Stomach (tissue), 9 donors: ENCODE results near the gene BCL3. TPM values are rescaled to one million over a fixed set of nuclear protein-coding genes. Genes with fewer than 3 reads are reported as not detected.
A peak's percentile ranks its signal among the peaks of the same experiment; 100 is the strongest.
"Not testable (repeated sequence)": the region's sequence is repeated elsewhere in the genome, so short reads cannot be mapped to it uniquely, and the experiment has no call there.

Experiments
- DNase-seq, 2 donors: peaks; one replicate each; pipeline versions ENCODE4 v3.0.0 to v3.0.0-alpha.2; 2013 to 2019
- H3K27ac ChIP-seq, 5 donors: fragments of 200-600 bp in 4 of 5; sonication (generic) in 4 of 5; one replicate each; pipeline ENCODE4 v1.5.1; 2013 to 2019; ENCODE audit warnings: mild to moderate bottlenecking in 1 of 5, moderate library complexity in 1 of 5
- H3K27me3 ChIP-seq, 3 donors: fragments of 200-600 bp; sonication (generic); one replicate each; pipeline ENCODE4 v1.5.1; 2017 to 2019; ENCODE audit warnings: mixed run types in 1 of 3
- H3K36me3 ChIP-seq, 4 donors: fragments of 200-600 bp; sonication (generic); 1 replicate in 3 of 4; 2 replicates in 1 of 4; pipeline ENCODE4 v1.5.1; 2016 to 2019
- H3K4me1 ChIP-seq, 4 donors: fragments of 200-600 bp; sonication (generic); one replicate each; pipeline ENCODE4 v1.5.1; 2016 to 2019
- H3K4me3 ChIP-seq, 4 donors: fragments of 200-600 bp; sonication (generic) in 3 of 4; one replicate each; pipeline ENCODE4 v1.5.1; 2016 to 2019; ENCODE audit warnings: mild to moderate bottlenecking in 1 of 4
- H3K9me3 ChIP-seq, 4 donors: fragments of 200-600 bp; sonication (generic); one replicate each; pipeline ENCODE4 v1.5.1; 2016 to 2019
- EP300 ChIP-seq: sonication (generic); formaldehyde crosslinking; IDR thresholded peaks from one replicate; pipeline ENCODE4 v1.6.1; 2017; ENCODE audit warnings: antibody characterized with exemption
- POLR2A ChIP-seq, 4 donors: fragments of 450-650 bp; IDR thresholded peaks; one replicate each; pipeline ENCODE4 v1.6.1; 2016; ENCODE audit warnings: antibody characterized with exemption in 4 of 4, control low read depth in 2 of 4, mild to moderate bottlenecking in 1 of 4, moderate library complexity in 1 of 4
- POLR2AphosphoS5 ChIP-seq, 3 donors: sonication (generic); formaldehyde crosslinking; IDR thresholded peaks; one replicate each; pipeline ENCODE4 v1.6.1; 2016; ENCODE audit warnings: antibody characterized with exemption in 3 of 3
- WGBS, 5 donors: extraction: QIAGEN DNeasy Blood & Tissue Kit in 3 of 5; methylation state at CpG; one replicate each; pipeline versions ENCODE4 v1.1.5 to v1.1.7; 2013 to 2018; 5-methylcytosine and 5-hydroxymethylcytosine counted together
- intact Hi-C: fragments of 100-400 bp; cut with DNase I; formaldehyde crosslinking; loops from one replicate; pipeline ENCODE4 v1.15.1; 2023; ENCODE audit warnings: low total_unique reads
- polyA plus RNA-seq, 3 donors: library from polyadenylated mRNA; stranded (reverse); fragments of 200-250 nt; gene quantifications; one replicate each; pipeline ENCODE4 v1.2.3, GENCODE V29; 2013
- total RNA-seq, 5 donors: library from RNA; depleted of rRNA; stranded (reverse); fragments of >200 nt; gene quantifications; one replicate each; pipeline versions ENCODE4 v1.1.0 to v1.2.3, GENCODE V29; 2014 to 2016
- TF ChIP-seq, protein P1 (sequence below), 7 experiments: fragments of 450-650 bp in 4 of 7; fragments of 200-600 bp in 3 of 7; sonication (generic) in 3 of 7; IDR thresholded peaks; one replicate each; pipeline ENCODE4 v1.5.1; 2016 to 2019; ENCODE audit warnings: antibody characterized with exemption in 7 of 7, control low read depth in 2 of 7, mild to moderate bottlenecking in 1 of 7
- donor health status: healthy with polysubstance abuse.
- donor health status: Bipolar disorder and iron deficiency.
- donor health status: healthy.

Gene BCL3
- total and polyA plus RNA-seq, 8 donors, result 4.4 to 322 (median 79.8) TPM

DNA sequence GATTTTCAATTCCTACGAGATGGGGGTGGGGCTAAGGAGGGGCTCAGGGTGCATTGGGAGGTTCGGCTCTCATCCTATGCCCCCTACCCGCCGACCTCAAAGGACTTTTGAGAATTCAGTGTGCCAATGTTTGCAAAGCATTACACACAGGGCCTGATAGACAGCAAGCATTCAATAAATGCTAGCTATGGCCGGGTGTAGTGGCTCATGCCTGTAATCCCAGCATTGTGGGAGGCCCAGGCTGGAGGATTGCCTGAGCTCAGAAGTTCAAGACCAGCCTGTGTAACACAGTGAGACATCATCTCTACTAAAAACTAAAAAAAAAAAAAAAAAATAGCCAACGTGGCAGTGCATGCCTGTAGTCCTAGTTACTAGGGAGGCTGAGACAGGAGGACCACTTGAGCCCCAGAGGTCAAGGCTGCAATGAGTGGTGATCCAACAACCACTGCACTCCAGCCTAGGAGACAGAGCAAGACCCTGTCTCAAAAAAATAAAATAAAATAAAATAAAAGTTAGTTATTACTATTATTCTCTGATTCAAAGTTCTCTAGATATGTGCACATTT lies 27.2 kb downstream of the BCL3 start:
- no peak for DNase-seq
- WGBS, 5 donors, result 50 to 68% (median 60%) methylated on average over 6 of the region's 6 CpGs
- Histone ChIP-seq H3K4me1 (peaks cover 7 to 38% (median 21%) of the 10 kb centered on the region in 4 donors), H3K4me3 (no peak overlapping the region), H3K27ac (peak overlapping the region in 4 of 5 donors; percentile 26 to 90 (median 75)), H3K9me3 (no peaks in the 10 kb centered on the region), H3K27me3 (peaks cover 0 to 20% (median 3%) of the 10 kb centered on the region in 3 donors), H3K36me3 (peaks cover 0 to under 1% (median 0%) of the 10 kb centered on the region in 4 donors)
- intact Hi-C loops, result no loop called here
- TF ChIP-seq POLR2AphosphoS5 (IDR thresholded peaks at IDR 0.05) (no peak), POLR2A (IDR thresholded peaks at IDR 0.05) (no peak), EP300 (no peak)
- TF ChIP-seq, protein P1, sequence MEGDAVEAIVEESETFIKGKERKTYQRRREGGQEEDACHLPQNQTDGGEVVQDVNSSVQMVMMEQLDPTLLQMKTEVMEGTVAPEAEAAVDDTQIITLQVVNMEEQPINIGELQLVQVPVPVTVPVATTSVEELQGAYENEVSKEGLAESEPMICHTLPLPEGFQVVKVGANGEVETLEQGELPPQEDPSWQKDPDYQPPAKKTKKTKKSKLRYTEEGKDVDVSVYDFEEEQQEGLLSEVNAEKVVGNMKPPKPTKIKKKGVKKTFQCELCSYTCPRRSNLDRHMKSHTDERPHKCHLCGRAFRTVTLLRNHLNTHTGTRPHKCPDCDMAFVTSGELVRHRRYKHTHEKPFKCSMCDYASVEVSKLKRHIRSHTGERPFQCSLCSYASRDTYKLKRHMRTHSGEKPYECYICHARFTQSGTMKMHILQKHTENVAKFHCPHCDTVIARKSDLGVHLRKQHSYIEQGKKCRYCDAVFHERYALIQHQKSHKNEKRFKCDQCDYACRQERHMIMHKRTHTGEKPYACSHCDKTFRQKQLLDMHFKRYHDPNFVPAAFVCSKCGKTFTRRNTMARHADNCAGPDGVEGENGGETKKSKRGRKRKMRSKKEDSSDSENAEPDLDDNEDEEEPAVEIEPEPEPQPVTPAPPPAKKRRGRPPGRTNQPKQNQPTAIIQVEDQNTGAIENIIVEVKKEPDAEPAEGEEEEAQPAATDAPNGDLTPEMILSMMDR (IDR thresholded peaks at IDR 0.05), result no peak

- peaks cover 7 to 39% (median 19%) of the 10 kb centered on the region in 4 donors for H3K4me1 ChIP-seq
- peaks cover 0 to 20% (median 3%) of the 10 kb centered on the region in 3 donors for H3K27me3 ChIP-seq
- H3K27ac ChIP-seq, result peak overlapping the region; percentile 35 to 90 (median 75)
- H3K36me3 ChIP-seq, result peaks cover 0 to 6% (median 0%) of the 10 kb centered on the region in 4 donors
- H3K4me3 ChIP-seq, result no peak overlapping the region
- no peaks in the 10 kb centered on the region for H3K9me3 ChIP-seq
- peak; percentile 89 to 95 for DNase-seq
- WGBS, 5 donors, result 44 to 62% (median 49%) methylated on average over 23 of the region's 23 CpGs
- TF ChIP-seq POLR2A (IDR thresholded peaks at IDR 0.05) (no peak), EP300 (no peak), POLR2AphosphoS5 (IDR thresholded peaks at IDR 0.05) (peak in 2 of 3 donors; percentile 19 to 56)
- TF ChIP-seq, protein P1 (IDR thresholded peaks at IDR 0.05), result no peak
- intact Hi-C loops, result no loop called here
These were observed 28.0 kb downstream of the BCL3 start for GRCh38 chr19:44776402-44777096.

GRCh38 chr19:44777715-44778347 lies 29.3 kb downstream of the BCL3 start, which contains the start of gene CBLC:
CBLC (plus strand) TSS chr19:44777890; CDS start chr19:44777932, 42 bp downstream.
- intact Hi-C loops, result no loop called here
- peak within 1 kb of the TSS; percentile 42 to 54 (median 49) for H3K4me3 ChIP-seq
- peak within 1 kb of the TSS; percentile 67 to 90 (median 75) for H3K27ac ChIP-seq
- peaks cover 0 to 20% (median 3%) of the 10 kb centered on the region in 3 donors for H3K27me3 ChIP-seq
- TF ChIP-seq, protein P1 (IDR thresholded peaks at IDR 0.05), result peak in 1 of 7 experiments; percentile 16
- TF ChIP-seq EP300 (no peak), POLR2A (IDR thresholded peaks at IDR 0.05) (peak in 1 of 4 donors; percentile 28), POLR2AphosphoS5 (IDR thresholded peaks at IDR 0.05) (peak in 2 of 3 donors; percentile 52 to 64)
- peaks cover 0 to 6% (median 0%) of the 10 kb centered on the region in 4 donors for H3K36me3 ChIP-seq
- H3K4me1 ChIP-seq, result peaks cover 7 to 39% (median 19%) of the 10 kb centered on the region in 4 donors
- DNase-seq, result peak; percentile 86 to 94
- no peaks in the 10 kb centered on the region for H3K9me3 ChIP-seq
- 5 to 18% (median 9%) methylated on average over 32 to 47 of the region's 47 CpGs for WGBS, 5 donors

DNA sequence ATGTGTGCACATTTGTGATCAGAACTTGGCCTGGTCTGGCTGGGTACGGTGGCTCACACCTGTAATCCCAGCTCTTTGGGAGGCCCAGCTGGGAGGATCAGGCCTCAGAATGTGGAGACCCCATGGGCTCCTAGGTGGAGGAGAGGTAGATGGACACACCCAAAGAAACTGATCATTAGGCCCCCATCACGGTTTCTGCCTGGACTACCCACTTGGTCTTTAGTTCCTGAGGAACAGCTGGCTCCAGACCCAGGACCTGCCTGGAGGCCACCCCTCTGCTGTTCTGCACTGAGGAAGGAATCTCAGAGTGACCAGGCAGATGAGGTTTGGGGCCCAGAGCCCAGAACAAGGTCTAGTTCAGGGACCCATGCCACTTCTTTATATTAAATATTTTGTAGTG lies 30.6 kb downstream of the BCL3 start:
- Histone ChIP-seq H3K4me3 (peak overlapping the region in 1 of 4 donors; percentile 7), H3K9me3 (no peaks in the 10 kb centered on the region), H3K27ac (peak overlapping the region in 1 of 5 donors; percentile 90), H3K36me3 (peaks cover 0 to 6% (median 0%) of the 10 kb centered on the region in 4 donors), H3K27me3 (peaks cover 0 to 20% (median 3%) of the 10 kb centered on the region in 3 donors), H3K4me1 (peaks cover 7 to 43% (median 23%) of the 10 kb centered on the region in 4 donors)
- intact Hi-C loops, result no loop called here
- 74 to 92% (median 89%) methylated on average over 2 of the region's 2 CpGs for WGBS, 5 donors
- DNase-seq, result no peak
- no peak for TF ChIP-seq EP300

DNA sequence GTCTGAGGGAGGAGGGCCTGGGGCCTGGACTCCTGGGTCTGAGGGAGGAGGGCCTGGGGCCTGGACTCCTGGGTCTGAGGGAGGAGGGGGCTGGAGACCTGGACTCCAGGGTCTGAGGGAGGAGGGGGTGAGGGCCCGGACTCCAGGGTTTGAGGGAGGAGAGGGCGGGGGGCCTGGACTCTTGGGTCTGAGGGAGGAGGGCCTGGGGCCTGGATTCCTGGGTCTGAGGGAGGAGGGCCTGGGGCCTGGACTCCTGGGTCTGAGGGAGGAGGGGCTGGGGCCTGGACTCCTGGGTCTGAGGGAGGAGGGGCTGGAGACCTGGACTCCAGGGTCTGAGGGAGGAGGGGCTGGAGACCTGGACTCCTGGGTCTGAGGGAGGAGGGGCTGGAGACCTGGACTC lies 33.2 kb downstream of the BCL3 start:
- Histone ChIP-seq H3K4me1 (peaks cover 11 to 41% (median 21%) of the 10 kb centered on the region in 4 donors), H3K36me3 (peaks cover 0 to 16% (median 5%) of the 10 kb centered on the region in 4 donors), H3K27me3 (peaks cover 0 to 20% (median 3%) of the 10 kb centered on the region in 3 donors)
- DNase-seq, H3K27ac ChIP-seq, H3K4me3 ChIP-seq, H3K9me3 ChIP-seq, intact Hi-C loops: not testable (repeated sequence)
- 60 to 100% (median 95%) methylated on average over 1 to 2 of the region's 2 CpGs for WGBS, 5 donors
